Liver (tissue), 9 donors: ENCODE data around the gene UCKL1. TPM values are rescaled to one million over a fixed set of nuclear protein-coding genes. Genes with fewer than 3 reads are reported as not detected.

Experiments used
- DNase-seq: peaks from one replicate; pipeline ENCODE4 v3.0.0-alpha.2; 2017; ENCODE audit warnings: low spot score
- H3K27ac ChIP-seq, 2 donors: one replicate each; pipeline ENCODE4 v1.7.0; 2013; ENCODE audit warnings: inconsistent platforms in 2 of 2, low read length in 2 of 2, control low read depth in 1 of 2, low read depth in 1 of 2, mild to moderate bottlenecking in 1 of 2
- H3K27me3 ChIP-seq, 4 donors: one replicate each; pipeline versions ENCODE4 v1.6.1 to v1.7.0; 2013; ENCODE audit warnings: low read length in 3 of 4, inconsistent platforms in 1 of 4, mild to moderate bottlenecking in 1 of 4, moderate library complexity in 1 of 4; ENCODE audit not compliant: control insufficient read depth in 4 of 4, insufficient read depth in 4 of 4
- H3K36me3 ChIP-seq, 4 donors: one replicate each; pipeline versions ENCODE4 v1.6.1 to v1.7.0; 2013; ENCODE audit warnings: low read length in 3 of 4, mild to moderate bottlenecking in 3 of 4, low read depth in 1 of 4, moderate library complexity in 1 of 4; ENCODE audit not compliant: control insufficient read depth in 4 of 4, insufficient read depth in 3 of 4
- H3K4me1 ChIP-seq, 4 donors: one replicate each; pipeline versions ENCODE4 v1.6.1 to v1.7.0; 2013; ENCODE audit warnings: low read length in 3 of 4, mild to moderate bottlenecking in 3 of 4, moderate library complexity in 1 of 4; ENCODE audit not compliant: control insufficient read depth in 4 of 4, insufficient read depth in 4 of 4
- H3K4me3 ChIP-seq, 3 donors: one replicate each; pipeline versions ENCODE4 v1.6.1 to v1.7.0; 2013; ENCODE audit warnings: low read length in 3 of 3, control low read depth in 1 of 3, low read depth in 1 of 3, mild to moderate bottlenecking in 1 of 3
- H3K9ac ChIP-seq, 2 donors: one replicate each; pipeline ENCODE4 v1.7.0; 2013; ENCODE audit warnings: low read length in 2 of 2, mild to moderate bottlenecking in 2 of 2, moderate library complexity in 2 of 2, control low read depth in 1 of 2, low read depth in 1 of 2
- H3K9me3 ChIP-seq, 4 donors: one replicate each; pipeline versions ENCODE4 v1.6.1 to v1.7.0; 2013; ENCODE audit warnings: low read length in 3 of 4; ENCODE audit not compliant: control insufficient read depth in 4 of 4
- ATF3 ChIP-seq: IDR thresholded peaks from 2 replicates; pipeline ENCODE4 v1.6.1; 2016; ENCODE audit warnings: antibody characterized with exemption
- CTCF ChIP-seq: fragments of 150-350 bp; IDR thresholded peaks from 2 replicates; pipeline ENCODE4 v1.5.1; 2017; ENCODE audit warnings: improper control_type of control experiment, low read depth, low read length; ENCODE audit not compliant: missing input control
- EGR1 ChIP-seq, 2 donors: IDR thresholded peaks; 2 replicates each; pipeline ENCODE4 v1.6.1; 2016 to 2018; ENCODE audit warnings: antibody characterized with exemption in 2 of 2, low read depth in 2 of 2
- FOXA1 ChIP-seq: IDR thresholded peaks from 2 replicates; pipeline ENCODE4 v1.6.1; 2016; ENCODE audit warnings: antibody characterized with exemption
- FOXA2 ChIP-seq: IDR thresholded peaks from 2 replicates; pipeline ENCODE4 v1.6.1; 2016; ENCODE audit warnings: antibody characterized with exemption
- GABPA ChIP-seq, 2 donors: IDR thresholded peaks in 1 of 2; conservative IDR thresholded peaks in 1 of 2; 2 replicates each; pipeline ENCODE4 v1.6.1; 2016; ENCODE audit warnings: antibody characterized with exemption in 2 of 2, mild to moderate bottlenecking in 1 of 2, moderate library complexity in 1 of 2
- HNF4A ChIP-seq, 2 donors: conservative IDR thresholded peaks; 2 replicates each; pipeline ENCODE4 v1.6.1; 2016; ENCODE audit warnings: antibody characterized with exemption in 2 of 2, mild to moderate bottlenecking in 2 of 2
- HNF4G ChIP-seq: IDR thresholded peaks from 2 replicates; pipeline ENCODE4 v1.6.1; 2016; ENCODE audit warnings: antibody characterized with exemption
- JUND ChIP-seq, 2 donors: IDR thresholded peaks; 2 replicates each; pipeline ENCODE4 v1.6.1; 2016; ENCODE audit warnings: antibody characterized with exemption in 2 of 2
- MAX ChIP-seq: IDR thresholded peaks from 2 replicates; pipeline ENCODE4 v1.6.1; 2016; ENCODE audit warnings: antibody characterized with exemption
- NR2F2 ChIP-seq: IDR thresholded peaks from 2 replicates; pipeline ENCODE4 v1.6.1; 2016; ENCODE audit warnings: antibody characterized with exemption
- RAD21 ChIP-seq, 2 donors: IDR thresholded peaks; 2 replicates each; pipeline ENCODE4 v1.6.1; 2016; ENCODE audit warnings: antibody characterized with exemption in 2 of 2, mild to moderate bottlenecking in 2 of 2
- REST ChIP-seq: IDR thresholded peaks from 2 replicates; pipeline ENCODE4 v1.6.1; 2016; ENCODE audit warnings: antibody characterized with exemption, mild to moderate bottlenecking
- RXRA ChIP-seq, 2 donors: IDR thresholded peaks; 2 replicates each; pipeline ENCODE4 v1.6.1; 2017 to 2018; ENCODE audit warnings: antibody characterized with exemption in 2 of 2, mild to moderate bottlenecking in 1 of 2
- SP1 ChIP-seq: IDR thresholded peaks from 2 replicates; pipeline ENCODE4 v1.6.1; 2018; ENCODE audit warnings: antibody characterized with exemption, mild to moderate bottlenecking
- TAF1 ChIP-seq: conservative IDR thresholded peaks from 2 replicates; pipeline ENCODE4 v1.6.1; 2016; ENCODE audit warnings: antibody characterized with exemption, mild to moderate bottlenecking
- YY1 ChIP-seq: IDR thresholded peaks from 2 replicates; pipeline ENCODE4 v1.6.1; 2016; ENCODE audit warnings: antibody characterized with exemption, mild to moderate bottlenecking
- ZBTB33 ChIP-seq: IDR thresholded peaks from 2 replicates; pipeline ENCODE4 v1.6.1; 2016; ENCODE audit warnings: antibody characterized with exemption
- WGBS: extraction: QIAGEN DNeasy Blood & Tissue Kit; methylation state at CpG from one replicate; pipeline ENCODE4 v1.1.7; 2013; 5-methylcytosine and 5-hydroxymethylcytosine counted together
- polyA plus RNA-seq, 2 donors: library from polyadenylated mRNA; stranded (reverse) in 1 of 2; unstranded in 1 of 2; fragments of 200-250 nt in 1 of 2; fragments of >200 nt in 1 of 2; fragmentation: Nextera tagmentation in 1 of 2; extraction: Ambion mirVana in 1 of 2; gene quantifications; one replicate each; pipeline versions ENCODE4 v1.2.1 to v1.2.3, GENCODE V29; 2013 to 2015
- total RNA-seq, 2 donors: library from RNA; depleted of rRNA; stranded (reverse); fragments of >200 nt; gene quantifications; one replicate each; pipeline ENCODE4 v1.2.3, GENCODE V29; 2014
- donor health status: healthy.
- donor health status: healthy.
- donor health status: healthy.
- donor health status: healthy.
- donor health status: healthy.

The UCKL1 gene
- total and polyA plus RNA-seq, 4 donors: 16.4 to 20.4 (median 18.3) TPM

GRCh38 chr20:63963784-63964301, 7.6 kb upstream of the UCKL1 start:
- Histone ChIP-seq H3K9me3 (no peaks in the 10 kb centered on the region), H3K4me3 (no peak overlapping the region), H3K27ac (no peak overlapping the region), H3K27me3 (no peaks in the 10 kb centered on the region), H3K36me3 (peaks cover 10 to 58% (median 22%) of the 10 kb centered on the region in 4 donors), H3K4me1 (peaks cover 5 to 15% (median 10%) of the 10 kb centered on the region in 4 donors), H3K9ac (no peak overlapping the region)
- TF ChIP-seq NR2F2 (no peak), SP1 (no peak), FOXA1 (no peak), ATF3 (no peak), JUND (IDR thresholded peaks at IDR 0.05) (no peak), GABPA (IDR thresholded peaks at IDR 0.05 in 1 of 2, conservative IDR thresholded peaks at IDR 0.05 in 1 of 2) (no peak), RXRA (IDR thresholded peaks at IDR 0.05) (no peak), MAX (no peak), CTCF (no peak), EGR1 (IDR thresholded peaks at IDR 0.05; ENCODE audit: low read depth in 2 of 2) (no peak), ZBTB33 (no peak), REST (no peak), YY1 (no peak), HNF4G (no peak), TAF1 (no peak), FOXA2 (no peak), HNF4A (conservative IDR thresholded peaks at IDR 0.05) (no peak), RAD21 (IDR thresholded peaks at IDR 0.05) (no peak)
- WGBS: 95% methylated on average over 16 of the region's 16 CpGs
- DNase-seq: no peak
